Left renal pelvis (tissue), 4 donors: Measurements from ENCODE around the gene CAV2. TPM values are rescaled to one million over a fixed set of nuclear protein-coding genes. Genes with fewer than 3 reads are reported as not detected.

Source experiments
- DNase-seq, 4 donors: peaks; one replicate each; pipeline ENCODE4 v3.0.0-alpha.2; 2013; ENCODE audit warnings: low read depth in 4 of 4, low spot score in 3 of 4
- polyA plus RNA-seq, 4 donors: library from polyadenylated mRNA; unstranded; fragments of 120-200 nt; gene quantifications; one replicate each; pipeline ENCODE4 v1.2.1, GENCODE V29; 2013; ENCODE audit not compliant: insufficient read length in 4 of 4

The CAV2 gene
- polyA plus RNA-seq, 4 donors: 28.8 to 33.6 (median 30.9) TPM

GRCh38 chr7:116544487-116544886 lies 44.9 kb downstream of the CAV2 start:
- no peak for DNase-seq

GRCh38 chr7:116545411-116545993 lies 46.0 kb downstream of the CAV2 start:
- no peak for DNase-seq

- no peak for DNase-seq
Observed at GRCh38 chr7:116546054-116546453, 46.5 kb downstream of the CAV2 start.

- DNase-seq: no peak
Observed at GRCh38 chr7:116546916-116547315, 47.4 kb downstream of the CAV2 start.

GRCh38 chr7:116547347-116547746 lies 47.8 kb downstream of the CAV2 start:
- no peak for DNase-seq

- no peak for DNase-seq
Observed at GRCh38 chr7:116548506-116548905, 49.0 kb downstream of the CAV2 start.

GRCh38 chr7:116549370-116549769 lies 49.8 kb downstream of the CAV2 start:
- no peak for DNase-seq

- DNase-seq: no peak
Observed at GRCh38 chr7:116551692-116552091, 52.2 kb downstream of the CAV2 start.

GRCh38 chr7:116552602-116553001 lies 53.1 kb downstream of the CAV2 start:
- no peak for DNase-seq

GRCh38 chr7:116553168-116553964 lies 53.8 kb downstream of the CAV2 start:
- DNase-seq: no peak

- DNase-seq: no peak
Observed at GRCh38 chr7:116554436-116554835, 54.9 kb downstream of the CAV2 start.

- DNase-seq: no peak
Observed at GRCh38 chr7:116554911-116555310, 55.4 kb downstream of the CAV2 start.

GRCh38 chr7:116557066-116557585 lies 57.6 kb downstream of the CAV2 start:
- DNase-seq: no peak

GRCh38 chr7:116557901-116558300 lies 58.4 kb downstream of the CAV2 start:
- no peak for DNase-seq

Other genes with a start within 250 kb of the CAV2 start
- gene CAV1, start 25.3 kb downstream of the CAV2 start, polyA plus RNA-seq: 10 to 100 TPM; 25.9 to 84.3 (median 38.3) TPM
- 10 to 100 TPM in 3 of 4 donors, 1 to 10 TPM in 1; 2.8 to 46.1 (median 39.8) TPM for gene MET, start 172.5 kb downstream of the CAV2 start, polyA plus RNA-seq